Suprapubic skin (tissue), 4 donors: ENCODE results near the gene EXOC3.

Experiments used
- CTCF ChIP-seq, 2 donors: fragments of 200-600 bp in 1 of 2; fragments of 450-650 bp in 1 of 2; sonication (generic) in 1 of 2; IDR thresholded peaks; one replicate each; pipeline ENCODE4 v1.5.1; 2016 to 2019; ENCODE audit warnings: antibody characterized with exemption in 2 of 2, mild to moderate bottlenecking in 1 of 2, moderate library complexity in 1 of 2
- EP300 ChIP-seq: sonication (generic); formaldehyde crosslinking; IDR thresholded peaks from one replicate; pipeline ENCODE4 v1.6.1; 2017; ENCODE audit warnings: antibody characterized with exemption
- POLR2A ChIP-seq, 2 donors: fragments of 450-650 bp; IDR thresholded peaks; one replicate each; pipeline ENCODE4 v1.6.1; 2017; ENCODE audit warnings: antibody characterized with exemption in 2 of 2, mild to moderate bottlenecking in 2 of 2, moderate library complexity in 2 of 2
- POLR2AphosphoS5 ChIP-seq, 3 donors: sonication (generic); formaldehyde crosslinking; IDR thresholded peaks; one replicate each; pipeline ENCODE4 v1.6.1; 2017; ENCODE audit warnings: antibody characterized with exemption in 3 of 3

GRCh38 chr5:422323-423232, 20.4 kb upstream of the EXOC3 start:
- no peak for TF ChIP-seq CTCF (IDR thresholded peaks at IDR 0.05)
- no peak for TF ChIP-seq POLR2A (IDR thresholded peaks at IDR 0.05)
- no peak for TF ChIP-seq EP300
- no peak for TF ChIP-seq POLR2AphosphoS5 (IDR thresholded peaks at IDR 0.05)
